Measurements from ENCODE around the gene ST6GALNAC3. TPM values are rescaled to one million over a fixed set of nuclear protein-coding genes. Genes with fewer than 3 reads are reported as not detected.

The ST6GALNAC3 gene
- total and polyA plus RNA-seq, 3 donors from 2014 or later, result 0.46 to 0.87 (median 0.74) TPM

GRCh38 chr1:76465030-76465429 lies 390.5 kb downstream of the ST6GALNAC3 start:
- Histone ChIP-seq H3K9me3 (no peaks in the 10 kb centered on the region), H3K27me3 (no peaks in the 10 kb centered on the region), H3K36me3 (ENCODE audit: low read depth, missing control alignments) (no peaks in the 10 kb centered on the region), H3K4me1 (no peaks in the 10 kb centered on the region), H3K27ac (no peak overlapping the region), H3K4me3 (no peak overlapping the region)
- 91 to 95% methylated on average over 2 of the region's 2 CpGs for WGBS, 2 donors
- intact Hi-C loops (cut with DNase I; ENCODE audit: low total_unique reads), result no loop called here
- no peak for DNase-seq
- TF ChIP-seq CTCF (IDR thresholded peaks at IDR 0.05) (no peak), POLR2A (IDR thresholded peaks at IDR 0.05) (no peak)

- no peak overlapping the region for H3K27ac ChIP-seq
- H3K27me3 ChIP-seq, result no peaks in the 10 kb centered on the region
- H3K9me3 ChIP-seq, result no peaks in the 10 kb centered on the region
- intact Hi-C loops (cut with DNase I; ENCODE audit: low total_unique reads), result no loop called here
- WGBS, 2 donors, result 94 to 100% methylated on average over 1 of the region's 1 CpG
- no peak for TF ChIP-seq POLR2A (IDR thresholded peaks at IDR 0.05)
- DNase-seq, result no peak
- no peaks in the 10 kb centered on the region for H3K36me3 ChIP-seq (ENCODE audit: low read depth, missing control alignments)
- no peak overlapping the region for H3K4me3 ChIP-seq
- H3K4me1 ChIP-seq, result no peaks in the 10 kb centered on the region
Measured at GRCh38 chr1:76470166-76470565, 395.6 kb downstream of the ST6GALNAC3 start.

GRCh38 chr1:76471536-76471935 lies 397.0 kb downstream of the ST6GALNAC3 start:
- H3K9me3 ChIP-seq, result no peaks in the 10 kb centered on the region
- H3K4me1 ChIP-seq, result no peaks in the 10 kb centered on the region
- intact Hi-C loops (cut with DNase I; ENCODE audit: low total_unique reads), result no loop called here
- no peak overlapping the region for H3K27ac ChIP-seq
- H3K36me3 ChIP-seq (ENCODE audit: low read depth, missing control alignments), result no peaks in the 10 kb centered on the region
- no peak for DNase-seq
- no peak for TF ChIP-seq CTCF (IDR thresholded peaks at IDR 0.05)
- no peak for TF ChIP-seq POLR2A (IDR thresholded peaks at IDR 0.05)
- H3K27me3 ChIP-seq, result no peaks in the 10 kb centered on the region
- no peak overlapping the region for H3K4me3 ChIP-seq

- TF ChIP-seq CTCF (IDR thresholded peaks at IDR 0.05), result no peak
- TF ChIP-seq POLR2A (IDR thresholded peaks at IDR 0.05), result no peak
- Histone ChIP-seq H3K4me1 (no peaks in the 10 kb centered on the region), H3K27ac (no peak overlapping the region), H3K36me3 (ENCODE audit: low read depth, missing control alignments) (no peaks in the 10 kb centered on the region), H3K9me3 (no peaks in the 10 kb centered on the region), H3K27me3 (no peaks in the 10 kb centered on the region), H3K4me3 (no peak overlapping the region)
- WGBS, 2 donors, result 61 to 63% methylated on average over 1 of the region's 1 CpG
- no peak for DNase-seq
- intact Hi-C loops (cut with DNase I; ENCODE audit: low total_unique reads), result no loop called here
Measured at GRCh38 chr1:76473591-76473990, 399.0 kb downstream of the ST6GALNAC3 start.

- Histone ChIP-seq H3K4me3 (no peak overlapping the region), H3K27me3 (no peaks in the 10 kb centered on the region), H3K4me1 (no peaks in the 10 kb centered on the region), H3K27ac (no peak overlapping the region), H3K36me3 (ENCODE audit: low read depth, missing control alignments) (no peaks in the 10 kb centered on the region), H3K9me3 (no peaks in the 10 kb centered on the region)
- DNase-seq, result no peak
- intact Hi-C loops (cut with DNase I; ENCODE audit: low total_unique reads), result no loop called here
- TF ChIP-seq CTCF (IDR thresholded peaks at IDR 0.05) (no peak), POLR2A (IDR thresholded peaks at IDR 0.05) (no peak)
- 71 to 80% methylated on average over 4 of the region's 4 CpGs for WGBS, 2 donors
Measured at GRCh38 chr1:76474922-76475321, 400.4 kb downstream of the ST6GALNAC3 start.

Data from testis (tissue), 3 donors.